ENCODE data around the gene ANKRD18B. TPM values are rescaled to one million over a fixed set of nuclear protein-coding genes. Genes with fewer than 3 reads are reported as not detected.

Gene ANKRD18B
- total RNA-seq, 1 experiment from 2014 or later, result 4.6 TPM

- Histone ChIP-seq H3K79me2 (ENCODE audit: low read depth) (no peaks in the 10 kb centered on the region), H3K9me2 (ENCODE audit: insufficient read depth) (no peaks in the 10 kb centered on the region), H3K27me3 (ENCODE audit: insufficient read depth, low read depth) (no peaks in the 10 kb centered on the region), H3K4me3 (no peak overlapping the region), H3K36me3 (ENCODE audit: low read depth) (no peaks in the 10 kb centered on the region), H3K27ac (no peak overlapping the region), H3K4me1 (replicated peaks; ENCODE audit: insufficient read depth) (peaks cover 10% of the 10 kb centered on the region), H2AFZ (no peak overlapping the region), H4K20me1 (ENCODE audit: insufficient read depth) (no peaks in the 10 kb centered on the region), H3F3A (ENCODE audit: insufficient read depth, low read depth) (no peaks in the 10 kb centered on the region), H3K4me2 (no peak overlapping the region), H3K9me3 (ENCODE audit: insufficient read depth, low read depth) (no peaks in the 10 kb centered on the region)
- TF ChIP-seq EZH2 (IDR thresholded peaks at IDR 0.05; ENCODE audit: low read depth) (no peak), CTCF (conservative IDR thresholded peaks at IDR 0.05) (no peak)
- intact Hi-C loops (cut with micrococcal nuclease; ENCODE audit: unreplicated experiment), result no loop called here
- DNase-seq, result no peak
- POLR2A ChIA-PET (ENCODE audit: unreplicated experiment), result interaction anchor here (0.7 to 0.8 kb wide), 2 partner anchors 175 to 203 kb away, joined by 4 read pairs; no protein-coding TSS in a partner anchor
- BruUV-seq (replicated peaks), result no TSS peak
- CTCF ChIA-PET, result no interaction called here
These were observed 96.8 kb downstream of the ANKRD18B start for GRCh38 chr9:33620738-33621439.

Other genes with a start within 250 kb of the ANKRD18B start
- 14.9 and 15.0 TPM in 2 replicates for gene NFX1, start 233.7 kb upstream of the ANKRD18B start, total RNA-seq (2021)
- 0.59 TPM in 1 of 2 replicates, not detected in the other for gene AQP7, start 121.7 kb upstream of the ANKRD18B start, total RNA-seq (2021)
- 9.9 and 15.3 TPM in 2 replicates for gene AQP3, start 76.7 kb upstream of the ANKRD18B start, total RNA-seq (2021)
- 15.5 and 16.2 TPM in 2 replicates for gene NOL6, start 50.3 kb upstream of the ANKRD18B start, total RNA-seq (2021)